ENCODE results near the gene SMC4. TPM values are rescaled to one million over a fixed set of nuclear protein-coding genes. Genes with fewer than 3 reads are reported as not detected.
"Not testable (repeated sequence)": the region's sequence is repeated elsewhere in the genome, so short reads cannot be mapped to it uniquely, and the experiment has no call there.

Gene SMC4
- 205 TPM for total RNA-seq
- polyA plus RNA-seq: 14.5 TPM

GRCh38 chr3:160399125-160400029, at the start of gene SMC4, which contains the start of gene IFT80:
SMC4 (plus strand) TSS chr3:160399650; CDS start chr3:160400827, 1,177 bp downstream.
IFT80 (minus strand) TSS chr3:160399225; CDS start chr3:160384600, 14,625 bp downstream.
- DNase-seq (ENCODE audit: extremely low spot score): peak; percentile 91
- Histone ChIP-seq H3K4me1 (ENCODE audit: insufficient read depth) (no peaks in the 10 kb centered on the region), H3K27ac (ENCODE audit: low read depth) (peak within 1 kb of the TSS; percentile 74), H3K36me3 (ENCODE audit: insufficient read depth) (no peaks in the 10 kb centered on the region), H3K4me3 (ENCODE audit: low read depth, low read length) (peak within 1 kb of the TSS; percentile 82)
- under 1% methylated on average over 63 of the region's 63 CpGs for WGBS

GRCh38 chr3:160355826-160356225, 43.6 kb upstream of the SMC4 start:
- no peak for DNase-seq (ENCODE audit: extremely low spot score)
- no peaks in the 10 kb centered on the region for H3K4me1 ChIP-seq (ENCODE audit: insufficient read depth)
- no peak overlapping the region for H3K27ac ChIP-seq (ENCODE audit: low read depth)
- 84% methylated on average over 4 of the region's 4 CpGs for WGBS
- H3K36me3 ChIP-seq (ENCODE audit: insufficient read depth): peaks cover 1% of the 10 kb centered on the region
- no peak overlapping the region for H3K4me3 ChIP-seq (ENCODE audit: low read depth, low read length)

- 82% methylated on average over 2 of the region's 2 CpGs for WGBS
- DNase-seq (ENCODE audit: extremely low spot score); H3K4me1 ChIP-seq (ENCODE audit: insufficient read depth): not testable (repeated sequence)
These were observed 36.6 kb upstream of the SMC4 start for GRCh38 chr3:160362896-160363295.

GRCh38 chr3:160365869-160366522, 33.5 kb upstream of the SMC4 start:
- Histone ChIP-seq H3K27ac (ENCODE audit: low read depth) (no peak overlapping the region), H3K4me3 (ENCODE audit: low read depth, low read length) (no peak overlapping the region), H3K36me3 (ENCODE audit: insufficient read depth) (no peaks in the 10 kb centered on the region), H3K4me1 (ENCODE audit: insufficient read depth) (no peaks in the 10 kb centered on the region)
- no peak for DNase-seq (ENCODE audit: extremely low spot score)
- WGBS: 95% methylated on average over 1 of the region's 1 CpG

More at GRCh38 chr3:160362896-160363295, 36.6 kb upstream of the SMC4 start:
- not testable (repeated sequence) for H3K4me3 ChIP-seq (ENCODE audit: low read depth, low read length); H3K36me3 ChIP-seq (ENCODE audit: insufficient read depth); H3K27ac ChIP-seq (ENCODE audit: low read depth)

GRCh38 chr3:160368804-160369203, 30.6 kb upstream of the SMC4 start:
- Histone ChIP-seq H3K4me3 (ENCODE audit: low read depth, low read length) (no peak overlapping the region), H3K27ac (ENCODE audit: low read depth) (no peak overlapping the region), H3K36me3 (ENCODE audit: insufficient read depth) (no peaks in the 10 kb centered on the region), H3K4me1 (ENCODE audit: insufficient read depth) (no peaks in the 10 kb centered on the region)
- WGBS: 83% methylated on average over 2 of the region's 2 CpGs
- no peak for DNase-seq (ENCODE audit: extremely low spot score)

- Histone ChIP-seq H3K4me3 (ENCODE audit: low read depth, low read length) (no peak overlapping the region), H3K36me3 (ENCODE audit: insufficient read depth) (no peaks in the 10 kb centered on the region), H3K4me1 (ENCODE audit: insufficient read depth) (no peaks in the 10 kb centered on the region), H3K27ac (ENCODE audit: low read depth) (no peak overlapping the region)
- no peak for DNase-seq (ENCODE audit: extremely low spot score)
- 72% methylated on average over 1 of the region's 1 CpG for WGBS
These were observed 29.7 kb upstream of the SMC4 start for GRCh38 chr3:160369784-160370183.

- Histone ChIP-seq H3K4me3 (ENCODE audit: low read depth, low read length) (no peak overlapping the region), H3K4me1 (ENCODE audit: insufficient read depth) (no peaks in the 10 kb centered on the region), H3K27ac (ENCODE audit: low read depth) (no peak overlapping the region), H3K36me3 (ENCODE audit: insufficient read depth) (no peaks in the 10 kb centered on the region)
- DNase-seq (ENCODE audit: extremely low spot score): no peak
- 97% methylated on average over 6 of the region's 6 CpGs for WGBS
These were observed 28.2 kb upstream of the SMC4 start for GRCh38 chr3:160370987-160371857.

GRCh38 chr3:160372780-160373179, 26.7 kb upstream of the SMC4 start:
- no peak for DNase-seq (ENCODE audit: extremely low spot score)
- Histone ChIP-seq H3K36me3 (ENCODE audit: insufficient read depth) (no peaks in the 10 kb centered on the region), H3K27ac (ENCODE audit: low read depth) (no peak overlapping the region), H3K4me3 (ENCODE audit: low read depth, low read length) (no peak overlapping the region), H3K4me1 (ENCODE audit: insufficient read depth) (no peaks in the 10 kb centered on the region)

GRCh38 chr3:160373655-160374054, 25.8 kb upstream of the SMC4 start:
- WGBS: 94% methylated on average over 2 of the region's 2 CpGs
- no peak overlapping the region for H3K27ac ChIP-seq (ENCODE audit: low read depth)
- H3K4me3 ChIP-seq (ENCODE audit: low read depth, low read length): no peak overlapping the region
- H3K36me3 ChIP-seq (ENCODE audit: insufficient read depth): no peaks in the 10 kb centered on the region
- DNase-seq (ENCODE audit: extremely low spot score): no peak
- no peaks in the 10 kb centered on the region for H3K4me1 ChIP-seq (ENCODE audit: insufficient read depth)

GRCh38 chr3:160374472-160374871, 25.0 kb upstream of the SMC4 start:
- 89% methylated on average over 2 of the region's 2 CpGs for whole genome bisulfite sequencing
- Histone ChIP-seq H3K4me1 (ENCODE audit: insufficient read depth) (no peaks in the 10 kb centered on the region), H3K36me3 (ENCODE audit: insufficient read depth) (no peaks in the 10 kb centered on the region), H3K4me3 (ENCODE audit: low read depth, low read length) (no peak overlapping the region), H3K27ac (ENCODE audit: low read depth) (no peak overlapping the region)
- DNase-seq (ENCODE audit: extremely low spot score): no peak

- H3K4me1 ChIP-seq (ENCODE audit: insufficient read depth): no peaks in the 10 kb centered on the region
- no peak overlapping the region for H3K4me3 ChIP-seq (ENCODE audit: low read depth, low read length)
- 88% methylated on average over 1 of the region's 1 CpG for WGBS
- no peak for DNase-seq (ENCODE audit: extremely low spot score)
- no peak overlapping the region for H3K27ac ChIP-seq (ENCODE audit: low read depth)
- no peaks in the 10 kb centered on the region for H3K36me3 ChIP-seq (ENCODE audit: insufficient read depth)
These were observed 24.5 kb upstream of the SMC4 start for GRCh38 chr3:160374925-160375324.

GRCh38 chr3:160376681-160377080, 22.8 kb upstream of the SMC4 start:
- WGBS: 93% methylated on average over 2 of the region's 2 CpGs
- Histone ChIP-seq H3K4me3 (ENCODE audit: low read depth, low read length) (no peak overlapping the region), H3K36me3 (ENCODE audit: insufficient read depth) (peaks cover 2% of the 10 kb centered on the region), H3K4me1 (ENCODE audit: insufficient read depth) (no peaks in the 10 kb centered on the region), H3K27ac (ENCODE audit: low read depth) (no peak overlapping the region)
- DNase-seq (ENCODE audit: extremely low spot score): no peak

GRCh38 chr3:160378331-160379109, 20.9 kb upstream of the SMC4 start:
- no peak overlapping the region for H3K27ac ChIP-seq (ENCODE audit: low read depth)
- peak; percentile 8 for DNase-seq (ENCODE audit: extremely low spot score)
- no peaks in the 10 kb centered on the region for H3K4me1 ChIP-seq (ENCODE audit: insufficient read depth)
- peaks cover 2% of the 10 kb centered on the region for H3K36me3 ChIP-seq (ENCODE audit: insufficient read depth)
- WGBS: 88% methylated on average over 1 of the region's 1 CpG
- no peak overlapping the region for H3K4me3 ChIP-seq (ENCODE audit: low read depth, low read length)
